ENCODE measurements around the gene MB. TPM values are rescaled to one million over a fixed set of nuclear protein-coding genes. Genes with fewer than 3 reads are reported as not detected.

The MB gene
- total RNA-seq, 1 donor from 2014 or later, result not detected

DNA sequence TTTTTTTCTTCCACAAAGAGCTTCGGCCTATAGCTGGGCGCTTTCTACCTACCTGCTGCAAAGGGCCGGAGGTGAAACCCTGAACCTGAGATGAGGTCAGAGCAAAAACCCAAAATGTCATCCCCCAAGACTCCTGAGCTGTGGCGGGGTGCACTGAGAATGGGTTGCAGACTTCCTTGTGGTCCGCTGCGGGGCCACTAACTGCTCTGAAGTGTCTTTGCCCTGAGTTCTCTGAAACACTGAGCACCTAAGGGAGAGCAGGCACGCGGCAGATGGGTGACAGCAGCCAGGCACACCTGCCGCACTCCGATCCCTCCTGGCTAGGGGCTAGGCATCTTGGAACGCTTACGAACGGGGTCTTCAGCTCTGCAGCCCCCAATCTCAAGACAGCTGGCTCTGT lies 47.2 kb downstream of the MB start:
- no peak for FAIRE-seq
- TF ChIP-seq, protein P1, sequence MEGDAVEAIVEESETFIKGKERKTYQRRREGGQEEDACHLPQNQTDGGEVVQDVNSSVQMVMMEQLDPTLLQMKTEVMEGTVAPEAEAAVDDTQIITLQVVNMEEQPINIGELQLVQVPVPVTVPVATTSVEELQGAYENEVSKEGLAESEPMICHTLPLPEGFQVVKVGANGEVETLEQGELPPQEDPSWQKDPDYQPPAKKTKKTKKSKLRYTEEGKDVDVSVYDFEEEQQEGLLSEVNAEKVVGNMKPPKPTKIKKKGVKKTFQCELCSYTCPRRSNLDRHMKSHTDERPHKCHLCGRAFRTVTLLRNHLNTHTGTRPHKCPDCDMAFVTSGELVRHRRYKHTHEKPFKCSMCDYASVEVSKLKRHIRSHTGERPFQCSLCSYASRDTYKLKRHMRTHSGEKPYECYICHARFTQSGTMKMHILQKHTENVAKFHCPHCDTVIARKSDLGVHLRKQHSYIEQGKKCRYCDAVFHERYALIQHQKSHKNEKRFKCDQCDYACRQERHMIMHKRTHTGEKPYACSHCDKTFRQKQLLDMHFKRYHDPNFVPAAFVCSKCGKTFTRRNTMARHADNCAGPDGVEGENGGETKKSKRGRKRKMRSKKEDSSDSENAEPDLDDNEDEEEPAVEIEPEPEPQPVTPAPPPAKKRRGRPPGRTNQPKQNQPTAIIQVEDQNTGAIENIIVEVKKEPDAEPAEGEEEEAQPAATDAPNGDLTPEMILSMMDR (IDR thresholded peaks at IDR 0.05; ENCODE audit: insufficient read depth, low read length, severe bottlenecking), result no peak

DNA sequence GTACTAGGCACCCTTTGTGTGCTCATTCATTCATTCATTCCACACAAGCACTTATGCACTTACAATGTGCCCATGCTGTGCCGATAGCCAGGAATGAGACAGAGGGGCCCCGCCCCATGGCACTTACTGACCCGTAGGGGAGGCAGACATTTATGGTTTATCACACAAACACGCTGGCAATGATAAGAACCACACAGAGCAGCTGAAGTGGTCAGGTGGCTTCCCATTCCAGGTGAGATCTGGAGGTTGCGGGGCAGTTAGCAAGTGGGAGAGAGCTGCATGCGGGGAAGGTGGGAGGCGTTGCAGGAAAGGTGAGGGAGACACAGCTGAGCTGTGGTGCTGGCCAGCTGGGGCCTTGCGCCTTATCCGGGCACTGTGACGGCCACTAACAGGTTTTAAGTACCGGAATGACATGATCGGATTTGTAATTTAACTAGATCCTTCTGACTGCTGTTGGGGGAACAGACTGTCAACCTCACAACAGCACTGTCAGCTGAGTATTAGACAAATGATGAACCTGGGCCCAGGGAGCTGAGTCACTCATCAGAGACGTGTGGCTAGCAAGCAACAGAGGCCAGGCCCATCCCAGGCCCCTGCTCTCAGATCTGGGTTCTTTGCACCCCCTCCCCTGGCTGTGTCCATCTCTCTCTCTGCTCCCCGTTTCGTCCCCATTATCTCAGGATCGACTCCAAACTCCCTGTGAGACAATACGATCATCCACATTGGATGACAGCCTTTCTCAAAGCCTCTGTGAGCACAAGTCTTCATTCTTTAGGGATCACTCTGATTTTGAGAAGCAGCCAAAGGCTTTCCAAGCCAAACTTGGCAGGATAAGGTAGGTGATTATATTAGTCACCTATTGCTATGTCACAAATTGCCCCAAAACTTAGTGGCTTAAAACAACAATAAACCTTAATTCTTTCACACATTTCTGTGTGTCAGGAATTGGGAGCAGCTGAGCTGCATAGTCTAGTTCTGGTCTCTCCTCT lies 48.1 kb downstream of the MB start:
- H3K36me3 ChIP-seq (ENCODE audit: control insufficient read depth, insufficient read depth, low read length), result no peaks in the 10 kb centered on the region
- H3K4me3 ChIP-seq (ENCODE audit: low read depth, low read length), result no peak overlapping the region
- H3K27me3 ChIP-seq (ENCODE audit: control insufficient read depth, insufficient read depth, low read length), result peaks cover 4% of the 10 kb centered on the region
- FAIRE-seq, result peak; percentile 70
- peak; percentile 57 for DNase-seq (ENCODE audit: low read depth)
- TF ChIP-seq, protein P1 (IDR thresholded peaks at IDR 0.05; ENCODE audit: insufficient read depth, low read length, severe bottlenecking), result no peak

More for the DNA sequence above, 47.2 kb downstream of the MB start:
- Histone ChIP-seq H3K4me3 (ENCODE audit: low read depth, low read length) (no peak overlapping the region), H3K27me3 (ENCODE audit: control insufficient read depth, insufficient read depth, low read length) (peaks cover 4% of the 10 kb centered on the region), H3K36me3 (ENCODE audit: control insufficient read depth, insufficient read depth, low read length) (no peaks in the 10 kb centered on the region)
- DNase-seq (ENCODE audit: low read depth), result no peak

- FAIRE-seq (no peak), DNase-seq (ENCODE audit: low read depth) (no peak)
- Histone ChIP-seq H3K4me3 (ENCODE audit: low read depth, low read length) (no peak overlapping the region), H3K27me3 (ENCODE audit: control insufficient read depth, insufficient read depth, low read length) (peaks cover 4% of the 10 kb centered on the region), H3K36me3 (ENCODE audit: control insufficient read depth, insufficient read depth, low read length) (no peaks in the 10 kb centered on the region)
- TF ChIP-seq, protein P1 (IDR thresholded peaks at IDR 0.05; ENCODE audit: insufficient read depth, low read length, severe bottlenecking), result no peak
Observed at GRCh38 chr22:35567351-35568141, 49.6 kb downstream of the MB start.

- Histone ChIP-seq H3K4me3 (ENCODE audit: low read depth, low read length) (no peak overlapping the region), H3K27me3 (ENCODE audit: control insufficient read depth, insufficient read depth, low read length) (peaks cover 4% of the 10 kb centered on the region), H3K36me3 (ENCODE audit: control insufficient read depth, insufficient read depth, low read length) (no peaks in the 10 kb centered on the region)
- FAIRE-seq, result peak; percentile 98
- TF ChIP-seq, protein P1 (IDR thresholded peaks at IDR 0.05; ENCODE audit: insufficient read depth, low read length, severe bottlenecking), result no peak
- peak; percentile 21 for DNase-seq (ENCODE audit: low read depth)
Observed at GRCh38 chr22:35564975-35565867, 51.9 kb downstream of the MB start.

DNA sequence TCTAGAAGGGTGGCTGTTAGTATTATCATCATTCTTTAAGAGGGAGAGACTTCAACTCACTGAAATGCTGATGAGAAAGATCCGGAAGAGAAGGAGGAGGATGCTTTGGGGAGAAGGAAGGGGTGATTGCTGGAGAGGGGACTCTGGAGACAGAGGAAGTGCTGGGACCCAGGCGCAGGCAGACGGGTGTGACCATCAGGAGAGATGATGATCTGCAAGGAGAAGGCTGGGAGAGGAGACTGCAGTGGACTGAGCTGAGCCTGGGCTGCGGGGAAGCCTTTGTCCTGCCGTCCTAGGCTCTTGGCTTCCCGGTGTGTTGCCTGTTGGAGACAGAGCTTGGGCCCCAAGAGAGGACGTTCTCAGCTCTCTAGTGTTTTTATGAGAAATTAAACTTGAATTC lies 53.9 kb downstream of the MB start:
- TF ChIP-seq, protein P1 (IDR thresholded peaks at IDR 0.05; ENCODE audit: insufficient read depth, low read length, severe bottlenecking), result no peak
- DNase-seq (ENCODE audit: low read depth) (no peak), FAIRE-seq (no peak)
- peaks cover 4% of the 10 kb centered on the region for H3K27me3 ChIP-seq (ENCODE audit: control insufficient read depth, insufficient read depth, low read length)
- no peak overlapping the region for H3K4me3 ChIP-seq (ENCODE audit: low read depth, low read length)
- H3K36me3 ChIP-seq (ENCODE audit: control insufficient read depth, insufficient read depth, low read length), result no peaks in the 10 kb centered on the region
